ENCODE measurements around the gene TBC1D16. TPM values are rescaled to one million over a fixed set of nuclear protein-coding genes. Genes with fewer than 3 reads are reported as not detected.

The TBC1D16 gene
- total and polyA plus RNA-seq, 8 donors, result 4.9 to 31.4 (median 19.7) TPM

- Histone ChIP-seq H3K9me3 (no peaks in the 10 kb centered on the region), H3K36me3 (no peaks in the 10 kb centered on the region), H3K4me1 (peaks cover 23 to 36% (median 27%) of the 10 kb centered on the region in 3 donors), H3K4me3 (no peak overlapping the region), H3K27ac (peak overlapping the region in 3 of 4 donors; percentile 15 to 41 (median 22)), H3K27me3 (no peaks in the 10 kb centered on the region)
- 48 to 63% methylated on average over 16 to 18 of the region's 18 CpGs for WGBS, 2 donors
- ATAC-seq (no peak), FAIRE-seq (no peak), DNase-seq (peak in 3 of 6 donors; percentile 47 to 70 (median 55))
- TF ChIP-seq, protein P1, sequence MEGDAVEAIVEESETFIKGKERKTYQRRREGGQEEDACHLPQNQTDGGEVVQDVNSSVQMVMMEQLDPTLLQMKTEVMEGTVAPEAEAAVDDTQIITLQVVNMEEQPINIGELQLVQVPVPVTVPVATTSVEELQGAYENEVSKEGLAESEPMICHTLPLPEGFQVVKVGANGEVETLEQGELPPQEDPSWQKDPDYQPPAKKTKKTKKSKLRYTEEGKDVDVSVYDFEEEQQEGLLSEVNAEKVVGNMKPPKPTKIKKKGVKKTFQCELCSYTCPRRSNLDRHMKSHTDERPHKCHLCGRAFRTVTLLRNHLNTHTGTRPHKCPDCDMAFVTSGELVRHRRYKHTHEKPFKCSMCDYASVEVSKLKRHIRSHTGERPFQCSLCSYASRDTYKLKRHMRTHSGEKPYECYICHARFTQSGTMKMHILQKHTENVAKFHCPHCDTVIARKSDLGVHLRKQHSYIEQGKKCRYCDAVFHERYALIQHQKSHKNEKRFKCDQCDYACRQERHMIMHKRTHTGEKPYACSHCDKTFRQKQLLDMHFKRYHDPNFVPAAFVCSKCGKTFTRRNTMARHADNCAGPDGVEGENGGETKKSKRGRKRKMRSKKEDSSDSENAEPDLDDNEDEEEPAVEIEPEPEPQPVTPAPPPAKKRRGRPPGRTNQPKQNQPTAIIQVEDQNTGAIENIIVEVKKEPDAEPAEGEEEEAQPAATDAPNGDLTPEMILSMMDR (IDR thresholded peaks at IDR 0.05), result no peak
- intact Hi-C loops (cut with DNase I), result no loop called here
These were observed 113.5 kb downstream of the TBC1D16 start for GRCh38 chr17:79922116-79922601.

GRCh38 chr17:79921411-79922115 is 114.1 kb downstream of the TBC1D16 start:
- WGBS, 2 donors, result 63% methylated on average over 28 of the region's 28 CpGs
- Histone ChIP-seq H3K4me1 (peaks cover 23 to 36% (median 27%) of the 10 kb centered on the region in 3 donors), H3K27me3 (no peaks in the 10 kb centered on the region), H3K4me3 (no peak overlapping the region), H3K9me3 (no peaks in the 10 kb centered on the region), H3K36me3 (no peaks in the 10 kb centered on the region), H3K27ac (peak overlapping the region in 2 of 4 donors; percentile 15 to 41)
- FAIRE-seq (no peak), ATAC-seq (no peak), DNase-seq (peak in 3 of 6 donors; percentile 17 to 65 (median 34))
- TF ChIP-seq, protein P1 (IDR thresholded peaks at IDR 0.05), result no peak
- intact Hi-C loops (cut with DNase I), result no loop called here

DNA sequence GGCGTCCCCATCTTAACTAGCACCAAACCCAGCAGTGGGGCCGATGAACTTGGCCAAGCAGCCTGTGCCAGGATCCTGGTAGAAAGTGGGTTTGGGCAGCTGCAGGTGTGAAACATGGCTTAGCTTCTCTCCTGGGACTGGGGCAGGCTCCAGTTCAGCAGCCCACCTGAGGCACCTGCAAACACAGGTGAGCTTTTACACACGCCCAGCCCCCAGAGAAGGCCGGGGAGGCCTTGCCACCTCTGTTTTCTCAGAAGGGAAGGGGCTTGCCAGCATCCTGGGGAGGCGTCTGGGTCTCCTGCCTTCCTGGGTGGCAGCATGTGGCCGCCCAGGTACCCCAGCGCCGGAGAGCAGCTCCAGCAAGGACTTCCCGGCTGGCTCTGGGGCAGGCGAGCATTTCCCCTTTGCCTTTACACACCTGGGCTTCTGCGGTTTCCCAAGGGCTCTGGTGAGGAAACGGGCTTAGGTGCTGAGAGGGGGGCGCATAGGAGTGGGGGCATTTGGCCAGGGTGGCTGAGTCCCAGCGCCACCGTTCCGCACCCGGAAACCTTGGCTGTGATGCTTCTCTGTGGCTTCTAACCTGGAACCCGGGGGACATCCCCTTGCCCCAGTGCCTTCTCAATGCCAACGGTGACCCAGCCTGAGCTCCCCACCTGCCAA is 114.8 kb downstream of the TBC1D16 start:
- no peak overlapping the region for H3K4me3 ChIP-seq
- H3K36me3 ChIP-seq, result no peaks in the 10 kb centered on the region
- H3K9me3 ChIP-seq, result no peaks in the 10 kb centered on the region
- peaks cover 23 to 36% (median 27%) of the 10 kb centered on the region in 3 donors for H3K4me1 ChIP-seq
- DNase-seq (peak in 3 of 6 donors; percentile 21 to 67 (median 33)), FAIRE-seq (no peak), ATAC-seq (no peak)
- 65 to 74% methylated on average over 19 of the region's 19 CpGs for WGBS, 2 donors
- TF ChIP-seq, protein P1 (IDR thresholded peaks at IDR 0.05), result no peak
- no peaks in the 10 kb centered on the region for H3K27me3 ChIP-seq
- intact Hi-C loops (cut with DNase I), result no loop called here
- no peak overlapping the region for H3K27ac ChIP-seq

GRCh38 chr17:79919862-79920720 is 115.6 kb downstream of the TBC1D16 start:
- ATAC-seq, result no peak
- no peaks in the 10 kb centered on the region for H3K9me3 ChIP-seq
- 50 to 55% methylated on average over 26 to 28 of the region's 28 CpGs for WGBS, 2 donors
- intact Hi-C loops (cut with DNase I), result loop anchor here in 1 of 3 donors (10.0 kb wide), 1 partner anchor 65 kb away; no protein-coding TSS in a partner anchor
- no peak for FAIRE-seq
- peak overlapping the region in 1 of 4 donors; percentile 20 for H3K4me3 ChIP-seq
- no peaks in the 10 kb centered on the region for H3K36me3 ChIP-seq
- TF ChIP-seq, protein P1 (IDR thresholded peaks at IDR 0.05), result no peak
- peak overlapping the region in 1 of 4 donors; percentile 60 for H3K27ac ChIP-seq
- H3K27me3 ChIP-seq, result no peaks in the 10 kb centered on the region
- H3K4me1 ChIP-seq, result peaks cover 23 to 32% (median 23%) of the 10 kb centered on the region in 3 donors
- peak in 3 of 6 donors; percentile 33 to 79 (median 53) for DNase-seq

Data from pancreas (tissue), 10 donors.